H1 (cell line): ENCODE data around the gene RPL13A. TPM values are rescaled to one million over a fixed set of nuclear protein-coding genes. Genes with fewer than 3 reads are reported as not detected.

Experiments used
- CTCF ChIA-PET: fragments of 300-600 bp; sonication (Branson Sonifier 250); formaldehyde crosslinking; loops from one replicate; lab custom pipeline; 2021; ENCODE audit not compliant: partially characterized antibody; lab: Charles Lee
- POLR2A ChIA-PET: fragments of 300-600 bp; sonication (Branson Sonifier 250); formaldehyde crosslinking; loops from one replicate; lab custom pipeline; 2021; ENCODE audit warnings: inconsistent platforms; ENCODE audit not compliant: partially characterized antibody; lab: Charles Lee
- DNase-seq, 2 experiments: peaks; one replicate each; pipeline versions ENCODE4 v3.0.0 to v3.0.0-alpha.2; 2010 to 2022; ENCODE audit warnings: low spot score in 2 of 2, low read depth in 1 of 2, mixed read lengths in 1 of 2
- FAIRE-seq: peaks from 2 replicates; lab custom pipeline; 2011; peaks lifted over from hg19 to GRCh38; lab: Jason Lieb, UNC
- H2AFZ ChIP-seq: 2 replicates; pipeline ENCODE4 v1.8.1; 2012; ENCODE audit warnings: low read length, inconsistent platforms
- H2AK5ac ChIP-seq: 2 replicates; pipeline ENCODE4 v1.6.1; 2013; ENCODE audit warnings: low read depth, low read length
- H2BK120ac ChIP-seq: replicated peaks from 2 replicates; pipeline ENCODE3; 2013; ENCODE audit warnings: low read depth, low read length, inconsistent platforms
- H2BK12ac ChIP-seq: 2 replicates; pipeline ENCODE4 v1.6.1; 2013; ENCODE audit warnings: low read depth, low read length
- H2BK15ac ChIP-seq: 2 replicates; pipeline ENCODE4 v1.6.1; 2013; ENCODE audit warnings: low read length
- H2BK20ac ChIP-seq: 2 replicates; pipeline ENCODE4 v1.6.1; 2013; ENCODE audit warnings: low read length
- H2BK5ac ChIP-seq: 2 replicates; pipeline ENCODE4 v1.6.1; 2013; ENCODE audit warnings: low read depth, low read length
- H3K14ac ChIP-seq: 2 replicates; pipeline ENCODE4 v1.6.1; 2013; ENCODE audit warnings: inconsistent platforms; ENCODE audit not compliant: insufficient read length
- H3K18ac ChIP-seq: 2 replicates; pipeline ENCODE4 v1.6.1; 2013; ENCODE audit warnings: low read length; ENCODE audit errors: extremely low read depth
- H3K23ac ChIP-seq: 2 replicates; pipeline ENCODE4 v1.6.1; 2013; ENCODE audit warnings: inconsistent platforms; ENCODE audit not compliant: insufficient read length
- H3K23me2 ChIP-seq: 2 replicates; pipeline ENCODE4 v1.6.1; 2013; ENCODE audit warnings: low read depth, low read length
- H3K27ac ChIP-seq: 2 replicates; pipeline ENCODE4 v1.6.1; 2011; ENCODE audit warnings: low read depth, low read length, inconsistent platforms
- H3K27me3 ChIP-seq, 4 experiments: replicated peaks in 1 of 4; 1 replicate in 1 of 4; 2 replicates in 3 of 4; pipeline versions ENCODE4 v1.6.1 to v1.8.1; 2011 to 2013; ENCODE audit warnings: low read length in 3 of 4, mild to moderate bottlenecking in 3 of 4, inconsistent platforms in 2 of 4, mixed read lengths in 2 of 4, moderate library complexity in 1 of 4; ENCODE audit not compliant: control insufficient read depth in 3 of 4, insufficient read depth in 3 of 4; ENCODE audit errors: extremely low read depth in 1 of 4
- H3K36me3 ChIP-seq, 4 experiments: 2 replicates each; pipeline versions ENCODE4 v1.6.1 to v1.8.1; 2011 to 2013; ENCODE audit warnings: mild to moderate bottlenecking in 4 of 4, low read length in 3 of 4, moderate library complexity in 2 of 4, control low read depth in 1 of 4, inconsistent platforms in 1 of 4; ENCODE audit not compliant: insufficient read depth in 4 of 4, control insufficient read depth in 2 of 4
- H3K4ac ChIP-seq: replicated peaks from 2 replicates; pipeline ENCODE3; 2013; ENCODE audit warnings: low read length, low read depth, mixed read lengths, inconsistent platforms; ENCODE audit not compliant: insufficient read length
- H3K4me1 ChIP-seq, 4 experiments: replicated peaks in 1 of 4; 1 replicate in 1 of 4; 2 replicates in 3 of 4; pipeline versions ENCODE4 v1.6.1 to v1.8.1; 2011 to 2013; ENCODE audit warnings: low read length in 3 of 4, inconsistent platforms in 2 of 4, mixed read lengths in 1 of 4; ENCODE audit not compliant: insufficient read depth in 4 of 4, control insufficient read depth in 3 of 4
- H3K4me2 ChIP-seq, 2 experiments: 2 replicates each; pipeline versions ENCODE4 v1.6.1 to v1.8.1; 2011 to 2013; ENCODE audit warnings: low read depth in 2 of 2, low read length in 2 of 2, control low read depth in 1 of 2, inconsistent platforms in 1 of 2, mild to moderate bottlenecking in 1 of 2; ENCODE audit not compliant: insufficient read depth in 1 of 2
- H3K4me3 ChIP-seq, 4 experiments: fragments of 200-600, 300-600 bp in 1 of 4; sonication (generic), shearing (Covaris generic), sonication (Bioruptor Twin) in 1 of 4; 2 replicates each; pipeline versions ENCODE4 v1.5.1 to v1.8.1; 2011 to 2016; ENCODE audit warnings: low read length in 4 of 4, low read depth in 3 of 4, control low read depth in 2 of 4, inconsistent platforms in 2 of 4, mild to moderate bottlenecking in 2 of 4, mixed read lengths in 1 of 4, moderate library complexity in 1 of 4; ENCODE audit not compliant: insufficient read depth in 2 of 4; ENCODE audit errors: extremely low read depth in 1 of 4
- H3K56ac ChIP-seq: replicated peaks from 2 replicates; pipeline ENCODE3; 2013; ENCODE audit warnings: low read depth, mild to moderate bottlenecking, mixed read lengths, low read length, inconsistent platforms; ENCODE audit not compliant: insufficient read length
- H3K79me1 ChIP-seq: 2 replicates; pipeline ENCODE4 v1.6.1; 2013; ENCODE audit warnings: low read depth, low read length, control low read depth
- H3K79me2 ChIP-seq, 2 experiments: 2 replicates each; pipeline versions ENCODE4 v1.6.1 to v1.8.1; 2012 to 2013; ENCODE audit warnings: low read length in 2 of 2, mild to moderate bottlenecking in 2 of 2, inconsistent platforms in 1 of 2; ENCODE audit not compliant: insufficient read depth in 2 of 2, control insufficient read depth in 1 of 2
- H3K9ac ChIP-seq, 4 experiments: replicated peaks in 1 of 4; 1 replicate in 1 of 4; 2 replicates in 3 of 4; pipeline versions ENCODE4 v1.6.1 to v1.8.1; 2011 to 2013; ENCODE audit warnings: low read depth in 3 of 4, low read length in 3 of 4, control low read depth in 2 of 4, mild to moderate bottlenecking in 2 of 4, moderate library complexity in 2 of 4, inconsistent platforms in 1 of 4; ENCODE audit errors: extremely low read depth in 1 of 4
- H3K9me3 ChIP-seq, 2 experiments: 2 replicates each; pipeline versions ENCODE4 v1.6.1 to v1.8.1; 2012 to 2013; ENCODE audit warnings: mild to moderate bottlenecking in 2 of 2, moderate library complexity in 2 of 2, control low read depth in 1 of 2, inconsistent platforms in 1 of 2, low read depth in 1 of 2, low read length in 1 of 2, mixed read lengths in 1 of 2; ENCODE audit not compliant: insufficient read depth in 2 of 2
- H4K20me1 ChIP-seq, 2 experiments: replicated peaks in 1 of 2; 2 replicates each; pipeline versions ENCODE3 to v1.8.1; 2011 to 2013; ENCODE audit warnings: inconsistent platforms in 2 of 2, low read length in 2 of 2, mild to moderate bottlenecking in 1 of 2; ENCODE audit not compliant: insufficient read depth in 2 of 2, control insufficient read depth in 1 of 2
- H4K5ac ChIP-seq: 2 replicates; pipeline ENCODE4 v1.6.1; 2013; ENCODE audit warnings: low read length, low read depth, mixed read lengths, inconsistent platforms; ENCODE audit not compliant: insufficient read length
- H4K8ac ChIP-seq: 2 replicates; pipeline ENCODE4 v1.8.0; 2013; ENCODE audit warnings: mild to moderate bottlenecking, moderate library complexity, low read length, inconsistent platforms; ENCODE audit not compliant: insufficient read depth; ENCODE audit errors: extremely low read depth
- H4K91ac ChIP-seq: replicated peaks from 2 replicates; pipeline ENCODE3; 2013; ENCODE audit warnings: low read length, mixed read lengths, inconsistent platforms; ENCODE audit not compliant: insufficient read length
- EZH2 ChIP-seq: fragments of 200-600 bp; sonication (generic); IDR thresholded peaks from 2 replicates; pipeline ENCODE4 v1.7.1; 2012; ENCODE audit warnings: low read depth, mild to moderate bottlenecking, moderate library complexity, low read length, inconsistent platforms; ENCODE audit not compliant: severe bottlenecking
- GABPA ChIP-seq: IDR thresholded peaks from 2 replicates; pipeline ENCODE4 v1.6.1; 2011; ENCODE audit warnings: mild to moderate bottlenecking, low read length, moderate library complexity, borderline replicate concordance; ENCODE audit not compliant: insufficient read depth
- SUZ12 ChIP-seq: fragments of 200-600 bp; sonication (generic); IDR thresholded peaks from 2 replicates; pipeline ENCODE4 v1.6.1; 2012; ENCODE audit warnings: mild to moderate bottlenecking, inconsistent platforms, low read length, moderate library complexity, mixed read lengths
- WGBS, 2 experiments: shearing (Covaris generic) in 1 of 2; methylation state at CpG; one replicate each; pipeline versions ENCODE4 v1.1.6 to v1.1.7; 2013 to 2015; ENCODE audit warnings: low lambda C conversion rate in 2 of 2, mixed read lengths in 2 of 2, inconsistent platforms in 1 of 2, low coverage in 1 of 2, missing lambda C conversion rate in 1 of 2; ENCODE audit not compliant: insufficient replicate concordance in 2 of 2, insufficient coverage in 1 of 2, insufficient read length in 1 of 2; ENCODE audit errors: extremely low coverage in 1 of 2, missing lambda C conversion rate in 1 of 2; 5-methylcytosine and 5-hydroxymethylcytosine counted together
- polyA plus RNA-seq, 7 experiments: library from polyadenylated mRNA; depleted of rRNA in 3 of 7; stranded (reverse) in 5 of 7; unstranded in 2 of 7; fragments of >200 nt in 5 of 7; fragments of 200-250 nt in 2 of 7; gene quantifications; 1 replicate in 5 of 7; 2 replicates in 1 of 7; 4 replicates in 1 of 7; pipeline versions ENCODE4 v1.2.1 to v1.2.3, GENCODE V29; 2011 to 2013; ENCODE audit warnings: missing spikeins in 2 of 7, mixed read lengths in 2 of 7
- total RNA-seq: library from RNA; stranded (reverse); fragmentation: NEBNext Ultra II Directional; extraction: Animal tissue kit (Norgen Biotek cat#: 25700); gene quantifications from 2 replicates; pipeline ENCODE4 v1.2.1, GENCODE V29; 2021

The RPL13A gene
- total and polyA plus RNA-seq, 2 of the 8 experiments (the other 6 are each of a cell fraction or from before 2014, with no cell fraction given): 3,305 to 8,868 TPM

- Histone ChIP-seq H2BK120ac (no peak overlapping the region), H3K79me2 (no peaks in the 10 kb centered on the region), H3K36me3 (peaks cover 2 to 5% (median 3%) of the 10 kb centered on the region in 4 experiments; a peak in 4 of 8 replicates), H3K18ac (no peak overlapping the region), H3K27ac (no peak overlapping the region), H3K56ac (no peak overlapping the region), H3K27me3 (peaks cover 0 to 1% (median 0%) of the 10 kb centered on the region in 4 experiments; a peak in 2 of 7 replicates), H4K20me1 (no peaks in the 10 kb centered on the region), H3K23me2 (no peaks in the 10 kb centered on the region; the same call in 1 of the 2 replicates), H3K4me2 (no peak overlapping the region), H2BK12ac (no peak overlapping the region), H3K9ac (no peak overlapping the region), H3K14ac (no peak overlapping the region), H3K4ac (no peak overlapping the region), H2AFZ (no peak overlapping the region), H3K79me1 (no peaks in the 10 kb centered on the region), H2BK15ac (no peak overlapping the region), H3K4me3 (no peak overlapping the region), H4K91ac (no peak overlapping the region), H2AK5ac (no peak overlapping the region), H3K9me3 (no peaks in the 10 kb centered on the region; a peak in 1 of 4 replicates), H3K4me1 (peaks cover 0 to 10% (median 3%) of the 10 kb centered on the region in 4 experiments; a peak in 6 of 7 replicates), H3K23ac (no peak overlapping the region), H4K5ac (no peak overlapping the region), H4K8ac (no peak overlapping the region), H2BK20ac (no peak overlapping the region), H2BK5ac (no peak overlapping the region)
- ChIA-PET CTCF (interaction anchor here (0.6 to 2.7 kb wide), 8 partner anchors 8 to 1061 kb away, joined by 3 to 15 read pairs (median 3); no protein-coding TSS in a partner anchor), POLR2A (interaction anchor here (0.7 to 6.8 kb wide), 8 partner anchors 7 to 73 kb away, joined by 3 to 50 read pairs (median 4); partner anchors contain the start of genes ALDH16A1, GFY, PIH1D1 and RPL13A)
- WGBS, 2 experiments: 88% methylated on average over 17 of the region's 25 CpGs; no CpG with 5 or more reads in 1 of the 2 experiments
- DNase-seq (no peak), FAIRE-seq (no peak)
- TF ChIP-seq EZH2: no peak
- no peak for TF ChIP-seq SUZ12
- no peak for TF ChIP-seq GABPA
These were observed 17.4 kb upstream of the RPL13A start for GRCh38 chr19:49469828-49470614.
